ENCODE data around the gene ABHD8.
A peak's percentile ranks its signal among the peaks of the same experiment; 100 is the strongest.

The ABHD8 gene

GRCh38 chr19:17337675-17338432 lies 34.6 kb upstream of the ABHD8 start:
- DNase-seq (ENCODE audit: low spot score in 2 of 2) = no peak
- H3K36me3 Mint-ChIP-seq = peaks cover 4% of the 10 kb centered on the region

GRCh38 chr19:17336872-17337674 lies 33.8 kb upstream of the ABHD8 start, which contains the start of gene GTPBP3:
GTPBP3 (plus strand) TSS chr19:17337553; CDS start chr19:17337612, 59 bp downstream.
- H3K27ac Mint-ChIP-seq = peak within 1 kb of the TSS; percentile 81
- peaks cover 6% of the 10 kb centered on the region for H3K27me3 Mint-ChIP-seq
- H3K9me3 Mint-ChIP-seq = no peaks in the 10 kb centered on the region
- peaks cover 16% of the 10 kb centered on the region for H3K4me1 Mint-ChIP-seq
- peak; percentile 81 to 93 for DNase-seq (ENCODE audit: low spot score in 2 of 2)
- H3K36me3 Mint-ChIP-seq = peaks cover 4% of the 10 kb centered on the region
- H3K4me3 Mint-ChIP-seq = peak within 1 kb of the TSS; percentile 96
- peak; percentile 85 for ATAC-seq (ENCODE audit: low read depth)

More at GRCh38 chr19:17337675-17338432, 34.6 kb upstream of the ABHD8 start:
- Mint-ChIP-seq H3K27ac (peak overlapping the region; percentile 81), H3K9me3 (no peaks in the 10 kb centered on the region), H3K27me3 (peaks cover 2% of the 10 kb centered on the region), H3K4me1 (peaks cover 16% of the 10 kb centered on the region), H3K4me3 (peak overlapping the region; percentile 96)
- ATAC-seq (ENCODE audit: low read depth) = no peak

- ATAC-seq (ENCODE audit: low read depth) (no peak), DNase-seq (ENCODE audit: low spot score in 2 of 2) (no peak)
- Mint-ChIP-seq H3K4me3 (no peak overlapping the region), H3K4me1 (peaks cover 16% of the 10 kb centered on the region), H3K36me3 (peaks cover 4% of the 10 kb centered on the region), H3K27me3 (peaks cover 9% of the 10 kb centered on the region), H3K27ac (no peak overlapping the region), H3K9me3 (no peaks in the 10 kb centered on the region)
Observed at GRCh38 chr19:17335575-17335974, 32.4 kb upstream of the ABHD8 start.

GRCh38 chr19:17334414-17335409 lies 31.5 kb upstream of the ABHD8 start, which contains the start of gene ANO8:
ANO8 (minus strand) TSS chr19:17334855; CDS start chr19:17334670, 185 bp downstream.
- peaks cover 11% of the 10 kb centered on the region for H3K27me3 Mint-ChIP-seq
- H3K4me1 Mint-ChIP-seq = peaks cover 14% of the 10 kb centered on the region

GRCh38 chr19:17333611-17334413 lies 30.6 kb upstream of the ABHD8 start:
- Mint-ChIP-seq H3K4me1 (peaks cover 17% of the 10 kb centered on the region), H3K9me3 (no peaks in the 10 kb centered on the region), H3K36me3 (no peaks in the 10 kb centered on the region), H3K4me3 (peak overlapping the region; percentile 50), H3K27me3 (peaks cover 11% of the 10 kb centered on the region), H3K27ac (no peak overlapping the region)
- DNase-seq (ENCODE audit: low spot score in 2 of 2) = peak; percentile 35 to 47
- no peak for ATAC-seq (ENCODE audit: low read depth)

More at GRCh38 chr19:17334414-17335409, 31.5 kb upstream of the ABHD8 start, which contains the start of gene ANO8:
- Mint-ChIP-seq H3K36me3 (peaks cover 2% of the 10 kb centered on the region), H3K4me3 (peak within 1 kb of the TSS; percentile 84), H3K9me3 (no peaks in the 10 kb centered on the region), H3K27ac (peak within 1 kb of the TSS; percentile 12)
- ATAC-seq (ENCODE audit: low read depth) = peak; percentile 68
- peak; percentile 96 for DNase-seq (ENCODE audit: low spot score in 2 of 2)

GRCh38 chr19:17332677-17333581 lies 29.7 kb upstream of the ABHD8 start:
- DNase-seq (ENCODE audit: low spot score in 2 of 2) (no peak), ATAC-seq (ENCODE audit: low read depth) (no peak)
- peaks cover 11% of the 10 kb centered on the region for H3K27me3 Mint-ChIP-seq
- no peaks in the 10 kb centered on the region for H3K9me3 Mint-ChIP-seq
- peaks cover 18% of the 10 kb centered on the region for H3K4me1 Mint-ChIP-seq
- H3K36me3 Mint-ChIP-seq = no peaks in the 10 kb centered on the region
- no peak overlapping the region for H3K27ac Mint-ChIP-seq
- no peak overlapping the region for H3K4me3 Mint-ChIP-seq

- ATAC-seq (ENCODE audit: low read depth) (no peak), DNase-seq (ENCODE audit: low spot score in 2 of 2) (no peak)
- H3K27ac Mint-ChIP-seq = no peak overlapping the region
- peaks cover 11% of the 10 kb centered on the region for H3K27me3 Mint-ChIP-seq
- H3K4me1 Mint-ChIP-seq = peaks cover 20% of the 10 kb centered on the region
- H3K4me3 Mint-ChIP-seq = no peak overlapping the region
- no peaks in the 10 kb centered on the region for H3K9me3 Mint-ChIP-seq
- no peaks in the 10 kb centered on the region for H3K36me3 Mint-ChIP-seq
Observed at GRCh38 chr19:17332360-17332676, 29.1 kb upstream of the ABHD8 start.

GRCh38 chr19:17331045-17331558 lies 27.9 kb upstream of the ABHD8 start:
- ATAC-seq (ENCODE audit: low read depth) (no peak), DNase-seq (ENCODE audit: low spot score in 2 of 2) (no peak)
- Mint-ChIP-seq H3K27ac (no peak overlapping the region), H3K9me3 (no peaks in the 10 kb centered on the region), H3K4me3 (no peak overlapping the region), H3K36me3 (no peaks in the 10 kb centered on the region), H3K27me3 (peaks cover 11% of the 10 kb centered on the region), H3K4me1 (peaks cover 16% of the 10 kb centered on the region)

- DNase-seq (ENCODE audit: low spot score in 2 of 2) = no peak
- ATAC-seq (ENCODE audit: low read depth) = no peak
- peaks cover 16% of the 10 kb centered on the region for H3K4me1 Mint-ChIP-seq
- H3K9me3 Mint-ChIP-seq = no peaks in the 10 kb centered on the region
- no peak overlapping the region for H3K27ac Mint-ChIP-seq
- H3K36me3 Mint-ChIP-seq = no peaks in the 10 kb centered on the region
- H3K4me3 Mint-ChIP-seq = peak overlapping the region; percentile 2
- H3K27me3 Mint-ChIP-seq = peaks cover 11% of the 10 kb centered on the region
Observed at GRCh38 chr19:17330262-17331044, 27.2 kb upstream of the ABHD8 start.

- Mint-ChIP-seq H3K4me3 (peak overlapping the region; percentile 55), H3K27ac (no peak overlapping the region)
- no peak for DNase-seq (ENCODE audit: low spot score in 2 of 2)
Observed at GRCh38 chr19:17329366-17330261, 26.4 kb upstream of the ABHD8 start.

More at GRCh38 chr19:17329366-17330261, 26.4 kb upstream of the ABHD8 start:
- Mint-ChIP-seq H3K36me3 (no peaks in the 10 kb centered on the region), H3K27me3 (peaks cover 11% of the 10 kb centered on the region), H3K4me1 (peaks cover 13% of the 10 kb centered on the region), H3K9me3 (no peaks in the 10 kb centered on the region)
- ATAC-seq (ENCODE audit: low read depth) = no peak

All from memory B cell (primary cell).